ENCODE data around the gene ENO1.

ENO1 gene

DNA sequence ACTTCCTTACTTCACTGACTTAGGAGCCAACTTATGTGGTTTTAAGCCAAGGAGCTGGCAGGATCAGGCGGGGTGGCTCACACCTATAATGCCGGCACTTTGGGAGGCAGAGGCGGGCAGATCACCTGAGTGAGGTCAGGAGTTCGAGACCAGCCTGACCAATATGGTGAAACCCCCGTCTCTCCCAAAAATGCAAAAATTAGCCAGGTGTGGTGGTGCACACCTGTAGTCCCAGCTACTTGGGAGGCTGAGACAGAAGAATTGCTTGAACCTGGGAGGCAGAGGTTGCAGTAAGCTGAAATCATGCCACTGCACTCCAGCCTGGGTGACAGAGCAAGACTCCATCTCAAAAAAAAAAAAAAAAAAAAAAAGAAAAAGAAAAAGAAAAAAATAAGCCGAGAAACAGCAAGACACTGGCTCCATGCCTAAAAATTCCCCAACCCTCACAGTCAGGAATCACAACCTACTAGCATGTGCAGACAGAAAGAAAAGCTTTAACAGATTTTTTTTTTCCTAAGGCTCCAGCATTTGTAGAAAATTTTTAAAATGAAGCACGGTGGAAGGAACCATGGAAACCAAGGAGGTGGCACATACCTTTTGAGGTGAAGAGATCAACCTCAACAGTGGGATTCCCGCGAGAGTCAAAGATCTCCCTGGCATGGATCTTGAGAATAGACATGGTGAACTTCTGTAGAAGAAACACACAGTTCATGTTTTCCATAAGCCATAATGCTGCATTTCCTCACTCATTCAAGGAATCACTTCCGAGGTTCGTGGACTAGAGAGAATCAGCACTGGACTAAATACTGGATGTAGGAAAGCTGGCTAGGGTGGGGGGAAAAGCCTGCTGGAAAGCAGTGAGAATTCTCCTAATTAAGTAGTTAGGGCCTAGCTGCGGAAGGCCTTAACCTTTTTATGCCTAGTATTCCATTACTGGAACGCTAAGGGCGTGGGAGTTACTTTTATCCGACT is 4.0 kb downstream of the ENO1 start:
- H3K4me3 ChIP-seq (ENCODE audit: low read depth, low read length), result peak overlapping the region; percentile 92
- no peak for DNase-seq (ENCODE audit: low read depth)
- no peak for TF ChIP-seq CTCF (IDR thresholded peaks at IDR 0.05; ENCODE audit: insufficient read depth, low read depth, low read length, missing control alignments)

- H3K4me3 ChIP-seq (ENCODE audit: low read depth, low read length), result peak overlapping the region; percentile 56
- DNase-seq (ENCODE audit: low read depth), result peak; percentile 44
- TF ChIP-seq CTCF (IDR thresholded peaks at IDR 0.05; ENCODE audit: insufficient read depth, low read depth, low read length, missing control alignments), result no peak
Measured at GRCh38 chr1:8873506-8874229, 4.8 kb downstream of the ENO1 start.

- no peak for DNase-seq (ENCODE audit: low read depth)
- H3K4me3 ChIP-seq (ENCODE audit: low read depth, low read length), result peak overlapping the region; percentile 56
- TF ChIP-seq CTCF (IDR thresholded peaks at IDR 0.05; ENCODE audit: insufficient read depth, low read depth, low read length, missing control alignments), result no peak
Measured at GRCh38 chr1:8873001-8873400, 5.5 kb downstream of the ENO1 start.

GRCh38 chr1:8871965-8872399 is 6.5 kb downstream of the ENO1 start:
- H3K4me3 ChIP-seq (ENCODE audit: low read depth, low read length), result no peak overlapping the region
- no peak for DNase-seq (ENCODE audit: low read depth)
- no peak for TF ChIP-seq CTCF (IDR thresholded peaks at IDR 0.05; ENCODE audit: insufficient read depth, low read depth, low read length, missing control alignments)

GRCh38 chr1:8871539-8871935 is 6.9 kb downstream of the ENO1 start:
- no peak for DNase-seq (ENCODE audit: low read depth)
- no peak overlapping the region for H3K4me3 ChIP-seq (ENCODE audit: low read depth, low read length)
- TF ChIP-seq CTCF (IDR thresholded peaks at IDR 0.05; ENCODE audit: insufficient read depth, low read depth, low read length, missing control alignments), result peak; percentile 25

DNA sequence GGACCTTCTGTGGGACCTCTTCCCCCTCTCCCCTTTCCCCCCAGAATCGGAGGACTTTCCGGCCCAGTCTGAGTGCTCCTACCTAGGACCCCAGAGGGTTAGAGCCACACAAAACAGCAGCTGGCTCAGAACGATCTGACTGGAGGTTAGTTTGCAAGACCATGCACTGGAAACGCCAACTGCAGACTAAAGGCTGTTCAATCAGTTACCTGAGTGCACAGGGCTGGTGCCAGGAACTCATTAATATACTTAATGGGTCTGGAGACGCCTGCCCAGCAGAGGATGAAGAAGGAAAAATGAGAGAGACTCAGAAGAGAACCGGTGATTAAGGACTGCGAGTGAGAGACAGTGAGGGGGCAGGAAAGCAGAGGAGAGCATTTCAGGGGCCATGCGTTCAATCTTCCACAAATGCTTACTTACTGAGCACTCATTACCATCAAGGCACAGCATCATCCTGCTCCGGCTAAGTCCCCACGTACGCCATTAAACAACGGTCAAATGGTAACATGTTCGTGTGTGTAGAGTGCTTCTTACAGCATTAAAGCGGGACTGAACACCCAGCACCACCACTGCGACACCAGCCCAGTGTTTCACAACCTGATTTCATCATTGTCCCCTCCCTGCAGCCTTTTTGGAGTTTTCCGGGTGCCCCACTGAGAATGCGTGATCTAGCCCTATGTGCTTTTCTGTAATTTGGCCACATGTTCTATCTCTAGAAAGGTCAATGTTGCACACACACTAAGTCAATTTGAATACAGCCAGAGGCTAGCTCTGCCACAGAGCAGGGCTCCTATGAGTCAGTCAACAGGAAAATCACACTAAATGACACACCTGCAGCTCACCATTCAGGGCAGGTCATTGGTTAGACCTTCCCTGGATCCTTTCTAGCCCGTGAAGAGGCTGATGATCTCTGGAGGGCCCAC is 7.6 kb downstream of the ENO1 start:
- H3K4me3 ChIP-seq (ENCODE audit: low read depth, low read length), result no peak overlapping the region
- DNase-seq (ENCODE audit: low read depth), result no peak
- TF ChIP-seq CTCF (IDR thresholded peaks at IDR 0.05; ENCODE audit: insufficient read depth, low read depth, low read length, missing control alignments), result no peak

All from GM12865 (cell line).